GM19372 (cell line): ENCODE data around the gene FLOT1.
A peak's percentile ranks its signal among the peaks of the same experiment; 100 is the strongest.

Experiments
- ATAC-seq: cut with Tn5 transposase; IDR thresholded peaks from one replicate; pipeline ENCODE4 v1.9.1; 2021; ENCODE audit warnings: mild to moderate bottlenecking, low read depth, moderate library complexity; ENCODE audit not compliant: unreplicated experiment

FLOT1 gene

GRCh38 chr6:30748851-30749540, 6.5 kb upstream of the FLOT1 start:
- ATAC-seq, result no peak

- no peak for ATAC-seq
These were observed 5.6 kb upstream of the FLOT1 start for GRCh38 chr6:30747902-30748769.

GRCh38 chr6:30747300-30747687, 4.8 kb upstream of the FLOT1 start:
- no peak for ATAC-seq

GRCh38 chr6:30744054-30744805, 1.7 kb upstream of the FLOT1 start, which contains the start of gene IER3:
IER3 (minus strand) TSS chr6:30744547; CDS start chr6:30744518, 29 bp downstream.
- no peak for ATAC-seq

- ATAC-seq, result no peak
These were observed 889 bp upstream of the FLOT1 start for GRCh38 chr6:30743099-30744053.

- no peak for ATAC-seq
These were observed 635 bp downstream of the FLOT1 start for GRCh38 chr6:30741789-30742315.

GRCh38 chr6:30741063-30741779, 1.3 kb downstream of the FLOT1 start:
- ATAC-seq, result no peak

GRCh38 chr6:30740540-30740870, 2.0 kb downstream of the FLOT1 start:
- no peak for ATAC-seq

- ATAC-seq, result no peak
These were observed 4.0 kb downstream of the FLOT1 start for GRCh38 chr6:30738532-30738931.

GRCh38 chr6:30735668-30736314, 6.7 kb downstream of the FLOT1 start:
- ATAC-seq, result no peak

GRCh38 chr6:30732237-30732943, 10.1 kb downstream of the FLOT1 start:
- ATAC-seq, result no peak

GRCh38 chr6:30730601-30731435, 11.7 kb downstream of the FLOT1 start:
- peak; percentile 51 for ATAC-seq

GRCh38 chr6:30727920-30728553, 14.4 kb downstream of the FLOT1 start:
- ATAC-seq, result no peak

GRCh38 chr6:30726506-30727413, 15.7 kb downstream of the FLOT1 start:
- ATAC-seq, result no peak

- no peak for ATAC-seq
These were observed 16.6 kb downstream of the FLOT1 start for GRCh38 chr6:30725713-30726505.
